NCI-H2107 treated with DMSO at 0.1 percent for 48 hours (cell line): Measurements from ENCODE around the gene KBTBD2.
"Not testable (repeated sequence)": the region's sequence is repeated elsewhere in the genome, so short reads cannot be mapped to it uniquely, and the experiment has no call there.

Experiments used
- DNase-seq: peaks from one replicate; lab custom pipeline; 2025; ENCODE audit not compliant: unreplicated experiment; lab: John Stamatoyannopoulos, UW

The KBTBD2 gene

GRCh38 chr7:32893722-32894121, 2.2 kb upstream of the KBTBD2 start:
- no peak for DNase-seq

- DNase-seq: no peak
These were observed 1.6 kb upstream of the KBTBD2 start for GRCh38 chr7:32893207-32893524.

- DNase-seq: peak; percentile 45
These were observed 1.1 kb upstream of the KBTBD2 start for GRCh38 chr7:32892521-32893206.

- peak; percentile 96 for DNase-seq
These were observed 400 bp upstream of the KBTBD2 start for GRCh38 chr7:32891800-32892520.

GRCh38 chr7:32890793-32891042, 842 bp downstream of the KBTBD2 start:
- DNase-seq: no peak

GRCh38 chr7:32890010-32890792, 1.4 kb downstream of the KBTBD2 start:
- peak; percentile 60 for DNase-seq

- no peak for DNase-seq
These were observed 3.1 kb downstream of the KBTBD2 start for GRCh38 chr7:32888505-32888904.

GRCh38 chr7:32887395-32887794, 4.2 kb downstream of the KBTBD2 start:
- DNase-seq: no peak

- DNase-seq: no peak
These were observed 10.2 kb downstream of the KBTBD2 start for GRCh38 chr7:32881074-32881982.

GRCh38 chr7:32879460-32879859, 12.1 kb downstream of the KBTBD2 start:
- DNase-seq: no peak

- not testable (repeated sequence) for DNase-seq
These were observed 13.5 kb downstream of the KBTBD2 start for GRCh38 chr7:32878023-32878422.

- no peak for DNase-seq
These were observed 19.1 kb downstream of the KBTBD2 start for GRCh38 chr7:32872421-32872820.

- DNase-seq: no peak
These were observed 19.8 kb downstream of the KBTBD2 start for GRCh38 chr7:32871624-32872371.

- DNase-seq: no peak
These were observed 21.3 kb downstream of the KBTBD2 start for GRCh38 chr7:32870298-32870697.

- DNase-seq: no peak
These were observed 21.8 kb downstream of the KBTBD2 start for GRCh38 chr7:32869716-32870115.

- no peak for DNase-seq
These were observed 23.4 kb downstream of the KBTBD2 start for GRCh38 chr7:32868116-32868515.

GRCh38 chr7:32865448-32866030, 26.0 kb downstream of the KBTBD2 start:
- no peak for DNase-seq

- DNase-seq: not testable (repeated sequence)
These were observed 27.7 kb downstream of the KBTBD2 start for GRCh38 chr7:32863872-32864271.

GRCh38 chr7:32860090-32860489, 31.5 kb downstream of the KBTBD2 start:
- no peak for DNase-seq

GRCh38 chr7:32858648-32859047, 32.9 kb downstream of the KBTBD2 start:
- no peak for DNase-seq
